SK-N-SH (cell line): ENCODE results near the gene SERPINA12. TPM values are rescaled to one million over a fixed set of nuclear protein-coding genes. Genes with fewer than 3 reads are reported as not detected.

Experiments used
- CTCF ChIA-PET: fragments of 300-600, 350-600 bp; formaldehyde crosslinking; extraction: SDS; loops from one replicate; lab custom pipeline; 2021; lab: Yijun Ruan, JAX
- POLR2A ChIA-PET: fragments of 350-600 bp; sonication (Branson Sonifier 250); formaldehyde crosslinking; extraction: SDS; loops from one replicate; lab custom pipeline; 2020; ENCODE audit warnings: antibody characterized with exemption, inconsistent platforms; lab: Yijun Ruan, JAX
- DNase-seq: peaks from one replicate; pipeline ENCODE4 v3.0.0; 2012
- H2AFZ ChIP-seq: fragments of 200-600 bp; sonication (generic); 2 replicates; pipeline ENCODE4 v1.8.1; 2016; ENCODE audit warnings: antibody characterized with exemption, mild to moderate bottlenecking, low read depth
- H3F3A ChIP-seq: fragments of 200-600 bp; sonication (generic); replicated peaks from 2 replicates; pipeline ENCODE3; 2016; ENCODE audit warnings: antibody characterized with exemption, mild to moderate bottlenecking; ENCODE audit not compliant: insufficient read depth
- H3K27ac ChIP-seq, 2 experiments: fragments of 200-500 bp in 1 of 2; fragments of 200-600 bp in 1 of 2; sonication (Bioruptor generic) in 1 of 2; sonication (generic), shearing (Covaris generic) in 1 of 2; 2 replicates each; pipeline versions ENCODE4 v1.5.1 to v1.6.1; 2014 to 2016; ENCODE audit warnings: low read depth in 2 of 2, inconsistent platforms in 1 of 2, low read length in 1 of 2, mild to moderate bottlenecking in 1 of 2, mixed read lengths in 1 of 2
- H3K27me3 ChIP-seq: fragments of 200-600 bp; sonication (generic), shearing (Covaris generic); 2 replicates; pipeline ENCODE4 v1.6.1; 2016; ENCODE audit warnings: mixed run types; ENCODE audit not compliant: insufficient read depth
- H3K36me3 ChIP-seq, 2 experiments: fragments of 200-500 bp in 1 of 2; fragments of 200-600 bp in 1 of 2; sonication (Bioruptor generic) in 1 of 2; sonication (generic) in 1 of 2; replicated peaks in 1 of 2; 2 replicates each; pipeline versions ENCODE3 to v1.5.1; 2014 to 2016; ENCODE audit warnings: low read length in 1 of 2, mild to moderate bottlenecking in 1 of 2; ENCODE audit not compliant: insufficient read depth in 2 of 2, control insufficient read depth in 1 of 2
- H3K4me1 ChIP-seq, 2 experiments: fragments of 200-500 bp in 1 of 2; fragments of 200-600 bp in 1 of 2; sonication (Bioruptor generic) in 1 of 2; sonication (generic), shearing (Covaris generic) in 1 of 2; 2 replicates each; pipeline versions ENCODE4 v1.5.1 to v1.6.1; 2014 to 2016; ENCODE audit warnings: low read depth in 1 of 2, low read length in 1 of 2, mixed run types in 1 of 2; ENCODE audit not compliant: insufficient read depth in 2 of 2, control insufficient read depth in 1 of 2
- H3K4me2 ChIP-seq: fragments of 200-600 bp; sonication (generic), shearing (Covaris generic); 2 replicates; pipeline ENCODE4 v1.6.1; 2017; ENCODE audit warnings: mixed run types
- H3K4me3 ChIP-seq, 2 experiments: fragments of 200-500 bp in 1 of 2; fragments of 200-600 bp in 1 of 2; sonication (Bioruptor generic) in 1 of 2; sonication (generic), shearing (Covaris generic) in 1 of 2; 2 replicates each; pipeline versions ENCODE4 v1.5.1 to v1.8.1; 2014 to 2016; ENCODE audit warnings: low read depth in 2 of 2, inconsistent platforms in 1 of 2, low read length in 1 of 2, mild to moderate bottlenecking in 1 of 2, mixed read lengths in 1 of 2, moderate library complexity in 1 of 2
- H3K79me2 ChIP-seq: fragments of 200-600 bp; sonication (generic); 2 replicates; pipeline ENCODE4 v1.8.1; 2017; ENCODE audit warnings: mild to moderate bottlenecking; ENCODE audit not compliant: insufficient read depth
- H3K9ac ChIP-seq: fragments of 200-600 bp; sonication (generic); 2 replicates; pipeline ENCODE4 v1.6.1; 2017; ENCODE audit warnings: mixed run types
- H3K9me2 ChIP-seq: fragments of 200-600 bp; sonication (generic); 2 replicates; pipeline ENCODE4 v1.6.1; 2017; ENCODE audit warnings: mixed run types
- H3K9me3 ChIP-seq: fragments of 200-600 bp; sonication (generic); 2 replicates; pipeline ENCODE4 v1.6.1; 2017; ENCODE audit warnings: mixed run types, mild to moderate bottlenecking, moderate library complexity
- H4K20me1 ChIP-seq: fragments of 200-600 bp; sonication (generic); 2 replicates; pipeline ENCODE4 v1.6.1; 2017; ENCODE audit warnings: mild to moderate bottlenecking, mixed run types; ENCODE audit not compliant: insufficient read depth
- CHD2 ChIP-seq: fragments of 150-350 bp; IDR thresholded peaks from 2 replicates; pipeline ENCODE4 v1.6.1; 2018; ENCODE audit warnings: low read length; ENCODE audit not compliant: partially characterized antibody
- EZH2phosphoT487 ChIP-seq: fragments of 200-600 bp; sonication (generic); IDR thresholded peaks from 2 replicates; pipeline ENCODE4 v1.6.1; 2017; ENCODE audit warnings: low read depth, mixed run types, mild to moderate bottlenecking, antibody characterized with exemption, moderate library complexity, borderline replicate concordance
- FOXJ3 ChIP-seq: sonication (generic); formaldehyde crosslinking; IDR thresholded peaks from 2 replicates; pipeline ENCODE4 v1.5.1; 2020; ENCODE audit warnings: mild to moderate bottlenecking, missing genetic modification reagents
- FOXM1 ChIP-seq: IDR thresholded peaks from 2 replicates; pipeline ENCODE4 v1.4.0; 2012; ENCODE audit warnings: low read depth, mild to moderate bottlenecking
- GABPA ChIP-seq: IDR thresholded peaks from 2 replicates; pipeline ENCODE4 v1.4.0; 2012; ENCODE audit warnings: low read depth, mild to moderate bottlenecking
- MXI1 ChIP-seq: IDR thresholded peaks from 2 replicates; pipeline ENCODE4 v1.6.1; 2012; ENCODE audit warnings: mild to moderate bottlenecking, low read depth, low read length, improper control_type of control experiment
- NFIC ChIP-seq: IDR thresholded peaks from 2 replicates; pipeline ENCODE4 v1.4.0; 2012; ENCODE audit warnings: borderline replicate concordance
- POLR2AphosphoS5 ChIP-seq: IDR thresholded peaks from 2 replicates; pipeline ENCODE4 v1.6.1; 2012; ENCODE audit warnings: low read depth, low read length
- RXRA ChIP-seq: IDR thresholded peaks from 2 replicates; pipeline ENCODE4 v1.4.0; 2012; ENCODE audit warnings: low read depth, mild to moderate bottlenecking, borderline replicate concordance
- TEAD4 ChIP-seq: IDR thresholded peaks from 2 replicates; pipeline ENCODE4 v1.4.0; 2012; ENCODE audit warnings: mild to moderate bottlenecking, borderline replicate concordance; ENCODE audit not compliant: insufficient read depth
- YY1 ChIP-seq: IDR thresholded peaks from 2 replicates; pipeline ENCODE4 v1.4.0; 2012; ENCODE audit warnings: low read depth, mild to moderate bottlenecking
- WGBS: methylation state at CpG from one replicate; pipeline ENCODE4 v1.1.6; 2017; ENCODE audit warnings: low lambda C conversion rate; 5-methylcytosine and 5-hydroxymethylcytosine counted together
- polyA plus RNA-seq, 3 experiments: library from polyadenylated mRNA; depleted of rRNA; stranded (reverse); fragments of >200 nt; gene quantifications; 2 replicates each; pipeline ENCODE4 v1.2.3, GENCODE V29; 2012
- TF ChIP-seq, protein P1 (sequence below): fragments of 200-600 bp; sonication (generic); IDR thresholded peaks from 2 replicates; pipeline ENCODE4 v1.6.1; 2017; ENCODE audit warnings: antibody characterized with exemption, mild to moderate bottlenecking, moderate library complexity
- TF ChIP-seq, protein P2 (sequence below): IDR thresholded peaks from 2 replicates; pipeline ENCODE4 v1.6.1; 2012; ENCODE audit warnings: mild to moderate bottlenecking, low read depth, low read length, moderate library complexity
- TF ChIP-seq, protein P3 (sequence below): fragments of 150-350 bp; IDR thresholded peaks from 2 replicates; pipeline ENCODE4 v1.6.1; 2016; ENCODE audit warnings: mild to moderate bottlenecking, low read depth, low read length

Gene SERPINA12
- polyA plus RNA-seq, 1 of the 3 experiments (the other 2 are of a cell fraction): not detected

DNA sequence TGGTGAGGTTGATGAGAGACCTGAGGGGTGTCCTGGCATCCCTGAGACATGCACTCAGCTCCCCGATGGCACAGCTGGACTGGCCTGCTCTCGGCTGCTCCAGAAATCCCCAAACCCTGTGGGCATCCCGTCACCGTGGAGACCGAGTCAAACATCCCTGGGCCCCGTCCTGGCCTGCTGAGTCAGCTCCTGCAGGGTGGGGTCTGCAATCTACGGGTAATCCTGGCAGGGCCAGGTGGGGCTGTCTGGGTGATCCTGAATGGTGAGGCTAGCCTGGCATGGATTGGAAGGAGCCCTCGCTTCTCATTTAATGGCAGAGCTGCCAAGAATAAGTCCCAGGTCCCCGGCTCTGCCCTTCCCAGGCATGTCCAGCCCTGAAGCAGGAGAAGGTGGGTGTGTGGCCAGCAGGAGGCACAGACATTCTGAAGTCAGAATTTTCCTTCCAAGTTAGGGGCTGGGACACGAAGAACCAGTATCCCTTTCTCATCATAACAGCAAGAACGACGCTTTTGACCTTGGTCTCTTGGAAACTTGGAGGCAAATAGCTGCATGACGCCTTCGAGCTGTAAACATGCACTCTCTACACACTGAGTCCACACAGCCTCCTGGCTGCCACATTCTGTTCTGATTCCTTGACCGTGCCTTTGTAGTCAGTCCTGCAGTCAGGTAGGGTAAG is 34.3 kb upstream of the SERPINA12 start:
- ChIA-PET POLR2A (no interaction called here), CTCF (interaction anchor here (2.7 kb wide), 1 partner anchor 58 kb away, joined by 15 read pairs; no protein-coding TSS in a partner anchor)
- H3K27ac ChIP-seq: no peak overlapping the region
- no peaks in the 10 kb centered on the region for H3K4me1 ChIP-seq
- no peaks in the 10 kb centered on the region for H3K9me3 ChIP-seq
- H3K27me3 ChIP-seq: no peaks in the 10 kb centered on the region
- H2AFZ ChIP-seq: no peak overlapping the region
- no peak overlapping the region for H3K4me2 ChIP-seq
- no peak overlapping the region for H3K9ac ChIP-seq
- no peaks in the 10 kb centered on the region for H4K20me1 ChIP-seq
- TF ChIP-seq POLR2AphosphoS5 (no peak), GABPA (no peak), EZH2phosphoT487 (no peak)
- TF ChIP-seq, protein P1, sequence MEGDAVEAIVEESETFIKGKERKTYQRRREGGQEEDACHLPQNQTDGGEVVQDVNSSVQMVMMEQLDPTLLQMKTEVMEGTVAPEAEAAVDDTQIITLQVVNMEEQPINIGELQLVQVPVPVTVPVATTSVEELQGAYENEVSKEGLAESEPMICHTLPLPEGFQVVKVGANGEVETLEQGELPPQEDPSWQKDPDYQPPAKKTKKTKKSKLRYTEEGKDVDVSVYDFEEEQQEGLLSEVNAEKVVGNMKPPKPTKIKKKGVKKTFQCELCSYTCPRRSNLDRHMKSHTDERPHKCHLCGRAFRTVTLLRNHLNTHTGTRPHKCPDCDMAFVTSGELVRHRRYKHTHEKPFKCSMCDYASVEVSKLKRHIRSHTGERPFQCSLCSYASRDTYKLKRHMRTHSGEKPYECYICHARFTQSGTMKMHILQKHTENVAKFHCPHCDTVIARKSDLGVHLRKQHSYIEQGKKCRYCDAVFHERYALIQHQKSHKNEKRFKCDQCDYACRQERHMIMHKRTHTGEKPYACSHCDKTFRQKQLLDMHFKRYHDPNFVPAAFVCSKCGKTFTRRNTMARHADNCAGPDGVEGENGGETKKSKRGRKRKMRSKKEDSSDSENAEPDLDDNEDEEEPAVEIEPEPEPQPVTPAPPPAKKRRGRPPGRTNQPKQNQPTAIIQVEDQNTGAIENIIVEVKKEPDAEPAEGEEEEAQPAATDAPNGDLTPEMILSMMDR: no peak
- TF ChIP-seq, all 33 proteins: peak for 0
- H3K36me3 ChIP-seq: no peaks in the 10 kb centered on the region
- H3K4me3 ChIP-seq: no peak overlapping the region
- no peaks in the 10 kb centered on the region for H3K79me2 ChIP-seq
- H3K9me2 ChIP-seq: no peaks in the 10 kb centered on the region
- no peak for DNase-seq
- WGBS: 73% methylated on average over 9 of the region's 15 CpGs
- H3F3A ChIP-seq: no peaks in the 10 kb centered on the region

DNA sequence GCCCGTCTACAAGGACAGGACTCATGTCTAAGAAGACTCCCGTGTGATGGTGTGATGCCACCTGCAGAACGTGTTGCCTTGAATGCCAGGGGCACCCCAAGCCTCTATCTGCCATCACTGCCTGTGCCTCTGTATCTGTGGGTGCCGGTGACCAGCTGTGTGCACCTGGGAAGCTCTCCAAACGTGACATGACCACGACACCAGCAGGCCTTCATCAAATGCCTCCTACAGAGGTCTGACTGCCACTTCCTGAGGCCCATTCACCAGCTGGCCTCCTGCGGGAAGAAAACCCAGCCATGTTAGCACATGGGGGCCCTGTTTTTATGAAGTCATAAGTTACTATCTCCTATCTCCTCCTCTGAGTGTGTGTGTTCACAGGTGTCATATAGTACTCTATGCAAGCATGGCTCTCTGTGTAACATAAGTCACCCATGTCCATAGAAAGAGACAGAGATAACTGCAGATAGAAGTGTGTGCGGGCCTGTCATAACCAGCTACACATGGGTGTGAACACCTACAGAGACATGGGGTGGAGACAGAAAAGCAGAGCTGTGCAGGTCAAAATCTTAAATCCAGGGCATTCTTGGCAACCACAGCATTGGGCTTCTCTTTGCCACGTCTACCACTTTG is 33.7 kb upstream of the SERPINA12 start:
- H4K20me1 ChIP-seq: no peaks in the 10 kb centered on the region
- no peaks in the 10 kb centered on the region for H3K9me2 ChIP-seq
- POLR2A ChIA-PET: no interaction called here
- no peaks in the 10 kb centered on the region for H3K27me3 ChIP-seq
- H3K9me3 ChIP-seq: no peaks in the 10 kb centered on the region
- no peak overlapping the region for H2AFZ ChIP-seq
- DNase-seq: no peak
- no peaks in the 10 kb centered on the region for H3K36me3 ChIP-seq
- H3K27ac ChIP-seq: no peak overlapping the region
- no peaks in the 10 kb centered on the region for H3F3A ChIP-seq
- no peaks in the 10 kb centered on the region for H3K4me1 ChIP-seq
- WGBS: 69% methylated on average over 4 of the region's 9 CpGs
- no peak overlapping the region for H3K4me2 ChIP-seq
- TF ChIP-seq FOXM1 (no peak), FOXJ3 (no peak), MXI1 (no peak), GABPA (no peak), CHD2 (no peak), YY1 (no peak), RXRA (no peak), TEAD4 (no peak), POLR2AphosphoS5 (no peak), NFIC (no peak)
- TF ChIP-seq, protein P2, sequence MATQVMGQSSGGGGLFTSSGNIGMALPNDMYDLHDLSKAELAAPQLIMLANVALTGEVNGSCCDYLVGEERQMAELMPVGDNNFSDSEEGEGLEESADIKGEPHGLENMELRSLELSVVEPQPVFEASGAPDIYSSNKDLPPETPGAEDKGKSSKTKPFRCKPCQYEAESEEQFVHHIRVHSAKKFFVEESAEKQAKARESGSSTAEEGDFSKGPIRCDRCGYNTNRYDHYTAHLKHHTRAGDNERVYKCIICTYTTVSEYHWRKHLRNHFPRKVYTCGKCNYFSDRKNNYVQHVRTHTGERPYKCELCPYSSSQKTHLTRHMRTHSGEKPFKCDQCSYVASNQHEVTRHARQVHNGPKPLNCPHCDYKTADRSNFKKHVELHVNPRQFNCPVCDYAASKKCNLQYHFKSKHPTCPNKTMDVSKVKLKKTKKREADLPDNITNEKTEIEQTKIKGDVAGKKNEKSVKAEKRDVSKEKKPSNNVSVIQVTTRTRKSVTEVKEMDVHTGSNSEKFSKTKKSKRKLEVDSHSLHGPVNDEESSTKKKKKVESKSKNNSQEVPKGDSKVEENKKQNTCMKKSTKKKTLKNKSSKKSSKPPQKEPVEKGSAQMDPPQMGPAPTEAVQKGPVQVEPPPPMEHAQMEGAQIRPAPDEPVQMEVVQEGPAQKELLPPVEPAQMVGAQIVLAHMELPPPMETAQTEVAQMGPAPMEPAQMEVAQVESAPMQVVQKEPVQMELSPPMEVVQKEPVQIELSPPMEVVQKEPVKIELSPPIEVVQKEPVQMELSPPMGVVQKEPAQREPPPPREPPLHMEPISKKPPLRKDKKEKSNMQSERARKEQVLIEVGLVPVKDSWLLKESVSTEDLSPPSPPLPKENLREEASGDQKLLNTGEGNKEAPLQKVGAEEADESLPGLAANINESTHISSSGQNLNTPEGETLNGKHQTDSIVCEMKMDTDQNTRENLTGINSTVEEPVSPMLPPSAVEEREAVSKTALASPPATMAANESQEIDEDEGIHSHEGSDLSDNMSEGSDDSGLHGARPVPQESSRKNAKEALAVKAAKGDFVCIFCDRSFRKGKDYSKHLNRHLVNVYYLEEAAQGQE: no peak
- TF ChIP-seq, protein P3, sequence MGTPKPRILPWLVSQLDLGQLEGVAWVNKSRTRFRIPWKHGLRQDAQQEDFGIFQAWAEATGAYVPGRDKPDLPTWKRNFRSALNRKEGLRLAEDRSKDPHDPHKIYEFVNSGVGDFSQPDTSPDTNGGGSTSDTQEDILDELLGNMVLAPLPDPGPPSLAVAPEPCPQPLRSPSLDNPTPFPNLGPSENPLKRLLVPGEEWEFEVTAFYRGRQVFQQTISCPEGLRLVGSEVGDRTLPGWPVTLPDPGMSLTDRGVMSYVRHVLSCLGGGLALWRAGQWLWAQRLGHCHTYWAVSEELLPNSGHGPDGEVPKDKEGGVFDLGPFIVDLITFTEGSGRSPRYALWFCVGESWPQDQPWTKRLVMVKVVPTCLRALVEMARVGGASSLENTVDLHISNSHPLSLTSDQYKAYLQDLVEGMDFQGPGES: no peak
- CTCF ChIA-PET: no interaction called here
- H3K9ac ChIP-seq: no peak overlapping the region
- no peak overlapping the region for H3K4me3 ChIP-seq
- no peaks in the 10 kb centered on the region for H3K79me2 ChIP-seq
